Spleen (tissue), 7 donors: ENCODE measurements around the gene SRPK2.

Experiments
- POLR2AphosphoS5 ChIP-seq, 3 donors: sonication (generic); formaldehyde crosslinking; IDR thresholded peaks; one replicate each; pipeline ENCODE4 v1.5.1; 2017; ENCODE audit warnings: antibody characterized with exemption in 3 of 3
- TF ChIP-seq, protein P1 (sequence below), 11 experiments: fragments of 200-600 bp in 7 of 11; fragments of 450-650 bp in 4 of 11; sonication (generic) in 4 of 11; IDR thresholded peaks in 8 of 11; conservative IDR thresholded peaks in 3 of 11; 1 replicate in 7 of 11; 2 replicates in 4 of 11; pipeline versions ENCODE4 v1.4.0 to v1.8.0; 2016 to 2021; ENCODE audit warnings: antibody characterized with exemption in 11 of 11, inconsistent platforms in 4 of 11, mild to moderate bottlenecking in 1 of 11
- donor health status: DM: no; HTN: no; CAD: no; lungs with moderate emphysema.
- donor health status: DM: no; HTN: no; CAD: no.
- donor health status: DM: no; HTN: no; CAD: no.

DNA sequence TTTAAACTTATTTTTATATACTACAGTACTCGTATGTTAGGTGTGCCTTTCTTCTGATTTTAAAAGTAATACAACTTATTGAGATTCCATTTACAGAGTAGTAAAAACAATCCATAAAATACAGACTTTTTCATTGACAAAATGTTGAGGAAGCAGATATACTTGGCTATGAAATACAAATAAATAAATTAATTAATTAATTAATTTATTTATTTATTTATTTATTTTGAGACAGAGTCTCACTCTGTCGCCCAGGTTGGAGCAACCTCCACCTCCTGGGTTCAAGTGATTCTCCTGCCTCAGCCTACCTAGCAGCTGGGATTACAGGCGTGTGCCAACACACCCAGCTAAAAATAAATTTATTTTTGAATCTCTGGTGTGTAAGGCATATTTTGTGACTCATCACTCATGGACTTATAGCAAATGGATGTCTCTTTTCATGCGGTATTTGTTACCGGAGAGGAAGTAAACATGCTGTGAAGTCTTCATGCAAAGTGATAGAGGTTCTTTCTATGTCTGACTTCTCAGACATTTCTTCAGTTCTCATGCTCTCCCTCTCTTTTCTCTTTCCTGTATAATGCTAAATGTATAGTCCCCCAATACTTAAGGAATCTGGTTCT lies 20.2 kb upstream of the SRPK2 start:
- TF ChIP-seq, protein P1, sequence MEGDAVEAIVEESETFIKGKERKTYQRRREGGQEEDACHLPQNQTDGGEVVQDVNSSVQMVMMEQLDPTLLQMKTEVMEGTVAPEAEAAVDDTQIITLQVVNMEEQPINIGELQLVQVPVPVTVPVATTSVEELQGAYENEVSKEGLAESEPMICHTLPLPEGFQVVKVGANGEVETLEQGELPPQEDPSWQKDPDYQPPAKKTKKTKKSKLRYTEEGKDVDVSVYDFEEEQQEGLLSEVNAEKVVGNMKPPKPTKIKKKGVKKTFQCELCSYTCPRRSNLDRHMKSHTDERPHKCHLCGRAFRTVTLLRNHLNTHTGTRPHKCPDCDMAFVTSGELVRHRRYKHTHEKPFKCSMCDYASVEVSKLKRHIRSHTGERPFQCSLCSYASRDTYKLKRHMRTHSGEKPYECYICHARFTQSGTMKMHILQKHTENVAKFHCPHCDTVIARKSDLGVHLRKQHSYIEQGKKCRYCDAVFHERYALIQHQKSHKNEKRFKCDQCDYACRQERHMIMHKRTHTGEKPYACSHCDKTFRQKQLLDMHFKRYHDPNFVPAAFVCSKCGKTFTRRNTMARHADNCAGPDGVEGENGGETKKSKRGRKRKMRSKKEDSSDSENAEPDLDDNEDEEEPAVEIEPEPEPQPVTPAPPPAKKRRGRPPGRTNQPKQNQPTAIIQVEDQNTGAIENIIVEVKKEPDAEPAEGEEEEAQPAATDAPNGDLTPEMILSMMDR (IDR thresholded peaks at IDR 0.05 in 8 of 11, conservative IDR thresholded peaks at IDR 0.05 in 3 of 11): no peak
- TF ChIP-seq POLR2AphosphoS5 (IDR thresholded peaks at IDR 0.05): no peak
